Caco-2 (cell line): Measurements from ENCODE around the gene SOBP. TPM values are rescaled to one million over a fixed set of nuclear protein-coding genes. Genes with fewer than 3 reads are reported as not detected.

Source experiments
- BruUV-seq: library from RNA; stranded (reverse); fragments of 400-500 nt; replicated peaks from 2 replicates; lab custom pipeline; 2021; lab: Mats Ljungman, UMichigan
- CTCF ChIA-PET: fragments of 300-600 bp; sonication (Branson Sonifier 250); formaldehyde crosslinking; loops from one replicate; lab custom pipeline; 2022; ENCODE audit warnings: antibody characterized with exemption; lab: Charles Lee
- POLR2A ChIA-PET: fragments of 300-600 bp; sonication (Branson Sonifier 250); formaldehyde crosslinking; loops from one replicate; lab custom pipeline; 2022; ENCODE audit warnings: antibody characterized with exemption; lab: Charles Lee
- DNase-seq, 2 experiments: peaks; one replicate each; pipeline versions ENCODE4 v3.0.0 to v3.0.0-alpha.2; 2020 to 2022
- H3K27me3 ChIP-seq: replicated peaks from 2 replicates; pipeline ENCODE4 v1.6.0; 2011; ENCODE audit warnings: low read length; ENCODE audit not compliant: control insufficient read depth, insufficient read depth
- H3K36me3 ChIP-seq: 2 replicates; pipeline ENCODE4 v1.5.1; 2011; ENCODE audit warnings: low read length; ENCODE audit not compliant: control insufficient read depth, insufficient read depth
- H3K4me1 ChIP-seq: fragments of 250-450 bp; sonication (Bioruptor Pico); 2 replicates; pipeline ENCODE4 v1.5.1; 2020; ENCODE audit warnings: mild to moderate bottlenecking
- H3K4me3 ChIP-seq: 2 replicates; pipeline ENCODE4 v1.5.1; 2011; ENCODE audit warnings: low read depth, mild to moderate bottlenecking, control low read depth, low read length
- H3K9me3 ChIP-seq: fragments of 250-450 bp; sonication (Bioruptor Pico); 2 replicates; pipeline ENCODE4 v1.5.1; 2020; ENCODE audit warnings: mild to moderate bottlenecking, moderate library complexity
- H3K27ac Mint-ChIP-seq: one replicate; pipeline ENCODE4 v1.8.0; 2022; ENCODE audit warnings: mixed read lengths; ENCODE audit not compliant: unreplicated experiment
- H3K27me3 Mint-ChIP-seq: one replicate; pipeline ENCODE4 v1.8.0; 2022; ENCODE audit warnings: mixed read lengths; ENCODE audit not compliant: insufficient read depth, unreplicated experiment
- H3K36me3 Mint-ChIP-seq: one replicate; pipeline ENCODE4 v1.8.0; 2022; ENCODE audit warnings: mild to moderate bottlenecking, mixed read lengths; ENCODE audit not compliant: insufficient read depth, unreplicated experiment
- H3K4me1 Mint-ChIP-seq: one replicate; pipeline ENCODE4 v1.8.0; 2022; ENCODE audit warnings: low read depth, mixed read lengths; ENCODE audit not compliant: unreplicated experiment
- H3K4me3 Mint-ChIP-seq: one replicate; pipeline ENCODE4 v1.8.0; 2022; ENCODE audit warnings: mild to moderate bottlenecking, moderate library complexity, mixed read lengths; ENCODE audit not compliant: unreplicated experiment
- H3K9me3 Mint-ChIP-seq: one replicate; pipeline ENCODE4 v1.8.0; 2022; ENCODE audit warnings: mixed read lengths; ENCODE audit not compliant: unreplicated experiment
- CTCF ChIP-seq, 2 experiments: fragments of 200-600 bp in 1 of 2; IDR thresholded peaks; 1 replicate in 1 of 2; 2 replicates in 1 of 2; pipeline versions ENCODE4 v1.5.1 to v1.8.0; 2011 to 2022; ENCODE audit warnings: antibody characterized with exemption in 1 of 2, control low read depth in 1 of 2, inconsistent platforms in 1 of 2, low read depth in 1 of 2, low read length in 1 of 2, mild to moderate bottlenecking in 1 of 2, moderate library complexity in 1 of 2; ENCODE audit not compliant: insufficient read depth in 1 of 2, severe bottlenecking in 1 of 2, unreplicated experiment in 1 of 2
- intact Hi-C: fragments of 100-400 bp; cut with micrococcal nuclease; formaldehyde crosslinking; loops from one replicate; pipeline ENCODE4 v1.10.0; 2022; ENCODE audit not compliant: unreplicated experiment
- total RNA-seq: library from RNA; stranded (reverse); gene quantifications from 2 replicates; pipeline ENCODE4 v1.2.3, GENCODE V29; 2022

The SOBP gene
- total RNA-seq, 1 experiment from 2014 or later: not detected

GRCh38 chr6:107535626-107536025 is 45.7 kb downstream of the SOBP start:
- Histone ChIP-seq H3K27me3 (no peaks in the 10 kb centered on the region), H3K4me1 (peaks cover 24% of the 10 kb centered on the region), H3K9me3 (no peaks in the 10 kb centered on the region), H3K36me3 (no peaks in the 10 kb centered on the region), H3K4me3 (no peak overlapping the region)
- H3K4me3 Mint-ChIP-seq: no peak overlapping the region
- intact Hi-C loops: no loop called here
- no peaks in the 10 kb centered on the region for H3K36me3 Mint-ChIP-seq
- no peak overlapping the region for H3K27ac Mint-ChIP-seq
- H3K27me3 Mint-ChIP-seq: no peaks in the 10 kb centered on the region
- BruUV-seq: no TSS peak
- ChIA-PET CTCF (interaction anchor here (0.6 kb wide), 1 partner anchor 275 kb away, joined by 7 read pairs; no protein-coding TSS in a partner anchor), POLR2A (no interaction called here)
- DNase-seq: no peak
- TF ChIP-seq CTCF (IDR thresholded peaks at IDR 0.05; ENCODE audit: insufficient read depth in 1 of 2, low read depth in 1 of 2, low read length in 1 of 2, severe bottlenecking in 1 of 2, unreplicated experiment in 1 of 2): no peak
- peaks cover 27% of the 10 kb centered on the region for H3K4me1 Mint-ChIP-seq
- H3K9me3 Mint-ChIP-seq: no peaks in the 10 kb centered on the region

- Mint-ChIP-seq H3K36me3 (no peaks in the 10 kb centered on the region), H3K9me3 (no peaks in the 10 kb centered on the region), H3K27me3 (no peaks in the 10 kb centered on the region), H3K27ac (no peak overlapping the region), H3K4me1 (peaks cover 27% of the 10 kb centered on the region), H3K4me3 (no peak overlapping the region)
- CTCF ChIA-PET: interaction anchor here (0.6 kb wide), 1 partner anchor 276 kb away, joined by 7 read pairs; no protein-coding TSS in a partner anchor
- Histone ChIP-seq H3K4me1 (peaks cover 31% of the 10 kb centered on the region), H3K36me3 (no peaks in the 10 kb centered on the region), H3K9me3 (no peaks in the 10 kb centered on the region), H3K4me3 (no peak overlapping the region), H3K27me3 (no peaks in the 10 kb centered on the region)
- intact Hi-C loops: no loop called here
- no peak for TF ChIP-seq CTCF (IDR thresholded peaks at IDR 0.05; ENCODE audit: insufficient read depth in 1 of 2, low read depth in 1 of 2, low read length in 1 of 2, severe bottlenecking in 1 of 2, unreplicated experiment in 1 of 2)
- POLR2A ChIA-PET: no interaction called here
- BruUV-seq: no TSS peak
- DNase-seq: no peak
These were observed 46.5 kb downstream of the SOBP start for GRCh38 chr6:107536180-107536961.

GRCh38 chr6:107537559-107537958 is 47.6 kb downstream of the SOBP start:
- H3K27me3 Mint-ChIP-seq: no peaks in the 10 kb centered on the region
- BruUV-seq: no TSS peak
- Histone ChIP-seq H3K27me3 (no peaks in the 10 kb centered on the region), H3K4me1 (peaks cover 32% of the 10 kb centered on the region), H3K4me3 (no peak overlapping the region), H3K36me3 (no peaks in the 10 kb centered on the region), H3K9me3 (no peaks in the 10 kb centered on the region)
- H3K9me3 Mint-ChIP-seq: peaks cover 9% of the 10 kb centered on the region
- ChIA-PET POLR2A (no interaction called here), CTCF (no interaction called here)
- intact Hi-C loops: no loop called here
- no peak for TF ChIP-seq CTCF (IDR thresholded peaks at IDR 0.05; ENCODE audit: insufficient read depth in 1 of 2, low read depth in 1 of 2, low read length in 1 of 2, severe bottlenecking in 1 of 2, unreplicated experiment in 1 of 2)
- no peak overlapping the region for H3K27ac Mint-ChIP-seq
- H3K4me1 Mint-ChIP-seq: peaks cover 34% of the 10 kb centered on the region
- no peak for DNase-seq
- no peaks in the 10 kb centered on the region for H3K36me3 Mint-ChIP-seq
- H3K4me3 Mint-ChIP-seq: no peak overlapping the region
